Glomerular endothelial cell (primary cell): ENCODE measurements around the gene SLC26A2. TPM values are rescaled to one million over a fixed set of nuclear protein-coding genes. Genes with fewer than 3 reads are reported as not detected.

Experiments
- DNase-seq: peaks from one replicate; pipeline ENCODE4 v3.0.0-alpha.2; 2011; ENCODE audit warnings: low read depth, low spot score; ENCODE audit errors: extremely low read depth
- total RNA-seq: library from RNA; depleted of rRNA; stranded (reverse); fragments of >200 nt; gene quantifications from 2 replicates; pipeline ENCODE4 v1.2.3, GENCODE V29; 2015

Gene SLC26A2
- total RNA-seq, 1 donor from 2014 or later, result 20.8 TPM

DNA sequence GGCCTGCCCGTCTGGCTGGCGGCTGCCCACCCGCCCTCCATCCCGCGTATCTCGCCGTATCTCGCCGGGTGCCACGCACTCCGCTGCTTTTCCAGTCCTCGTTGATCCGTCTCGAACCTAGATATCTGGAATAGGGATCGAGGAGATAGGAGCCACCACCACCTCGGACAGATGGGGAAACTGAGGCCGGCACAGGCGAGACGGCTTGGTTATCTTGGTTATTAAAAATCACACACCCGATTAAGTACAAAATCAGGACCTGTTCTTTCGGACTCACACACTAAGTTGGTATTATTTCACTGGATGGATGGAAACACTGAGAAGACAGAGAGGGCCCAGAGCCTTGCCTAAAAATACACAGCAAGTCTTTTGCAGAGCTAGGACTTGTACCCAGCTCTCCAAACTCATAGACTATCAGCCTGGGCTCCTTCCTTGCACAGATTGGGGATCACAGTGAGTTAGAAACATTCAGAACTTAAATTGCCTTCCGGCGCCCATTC is 678 bp downstream of the SLC26A2 start:
- DNase-seq, result no peak

DNA sequence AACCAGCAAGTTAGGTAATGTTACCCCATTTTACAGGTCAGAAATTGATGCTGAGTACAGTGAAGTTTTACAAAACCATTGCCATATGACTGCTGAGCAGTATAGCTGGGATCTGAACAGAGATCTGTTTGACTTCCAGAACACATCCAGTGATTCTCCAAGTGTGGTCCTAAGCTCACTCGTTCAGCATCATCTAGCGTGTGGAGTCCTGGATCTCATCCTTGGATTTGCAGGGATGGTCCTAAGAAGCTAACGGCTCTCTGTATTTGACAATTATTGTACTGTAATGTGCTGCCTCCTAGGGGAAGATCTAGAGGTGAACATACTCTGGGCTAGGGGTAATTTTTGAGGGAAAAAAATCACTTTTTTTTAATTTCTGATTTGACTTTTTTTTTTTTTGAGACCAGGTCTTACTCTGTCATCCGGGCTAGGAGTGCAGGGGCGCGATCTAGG is 1.4 kb downstream of the SLC26A2 start:
- DNase-seq, result no peak

DNA sequence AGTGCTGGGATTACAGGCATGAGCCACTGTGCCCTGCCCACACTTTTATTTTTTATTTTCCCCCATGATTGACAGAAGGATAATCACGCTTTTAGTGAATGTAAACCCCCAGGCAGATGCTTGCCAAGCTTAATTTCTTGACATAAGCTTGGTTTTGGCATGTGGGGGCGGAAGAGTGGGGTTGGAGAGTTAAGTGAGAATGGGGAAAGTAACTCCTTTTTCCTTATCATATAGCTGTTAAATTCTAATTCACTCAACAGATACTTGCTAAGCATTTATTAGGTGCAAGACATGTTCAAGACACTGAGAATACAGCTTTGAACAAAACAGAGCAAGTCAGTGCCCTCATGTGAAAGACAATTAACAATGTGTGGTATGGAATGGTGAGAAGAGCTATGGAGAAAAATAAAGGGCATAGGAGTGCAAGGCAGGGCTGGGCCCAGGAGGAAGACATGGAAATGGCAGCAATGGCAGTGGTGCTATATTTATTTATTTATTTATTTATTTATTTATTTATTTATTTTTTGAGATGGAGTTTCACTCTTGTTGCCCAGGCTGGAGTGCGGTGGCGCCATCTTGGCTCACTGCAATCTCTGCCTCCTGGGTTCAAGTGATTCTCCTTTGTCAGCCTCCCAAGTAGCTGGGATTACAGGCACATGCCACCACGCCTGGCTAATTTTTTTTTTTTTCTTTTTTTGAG is 2.2 kb downstream of the SLC26A2 start:
- no peak for DNase-seq

DNA sequence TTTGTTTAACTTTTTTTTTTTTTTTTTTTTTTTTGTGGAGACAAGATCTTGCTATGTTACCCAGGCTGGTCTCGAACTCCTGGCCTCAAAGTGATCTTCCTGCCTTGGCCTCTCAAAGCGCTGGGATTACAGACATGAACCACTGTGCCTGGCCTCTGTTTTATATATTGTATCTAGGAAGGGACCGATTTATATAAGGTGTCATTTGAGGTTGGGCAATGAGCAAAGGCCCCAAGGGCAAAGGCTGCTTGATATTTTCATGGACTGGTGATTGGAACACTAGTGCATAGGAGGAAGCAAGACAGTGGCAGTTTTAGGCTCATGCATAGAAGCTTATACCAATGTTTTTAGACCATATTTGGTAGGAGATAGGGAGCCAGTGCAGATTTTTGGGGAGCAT is 3.2 kb downstream of the SLC26A2 start:
- DNase-seq, result no peak

DNA sequence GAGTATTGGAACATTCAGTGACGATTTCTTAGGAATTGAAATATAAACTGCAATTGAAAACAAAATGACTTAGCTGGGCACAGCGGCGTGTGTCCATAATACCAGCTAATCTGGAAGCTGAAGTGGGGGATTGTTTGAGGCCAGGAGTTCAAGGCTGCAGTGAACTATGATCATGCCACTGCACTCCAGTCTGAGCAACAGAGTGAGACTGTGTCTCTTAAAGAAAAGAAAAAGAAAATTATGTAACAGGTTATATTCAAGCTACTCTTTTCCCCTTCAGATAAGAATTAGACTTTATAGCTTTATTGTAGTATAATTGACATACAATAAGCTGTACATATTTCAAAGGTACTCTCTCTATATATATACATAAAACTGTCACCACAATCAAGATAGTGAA is 6.4 kb downstream of the SLC26A2 start:
- DNase-seq, result no peak

DNA sequence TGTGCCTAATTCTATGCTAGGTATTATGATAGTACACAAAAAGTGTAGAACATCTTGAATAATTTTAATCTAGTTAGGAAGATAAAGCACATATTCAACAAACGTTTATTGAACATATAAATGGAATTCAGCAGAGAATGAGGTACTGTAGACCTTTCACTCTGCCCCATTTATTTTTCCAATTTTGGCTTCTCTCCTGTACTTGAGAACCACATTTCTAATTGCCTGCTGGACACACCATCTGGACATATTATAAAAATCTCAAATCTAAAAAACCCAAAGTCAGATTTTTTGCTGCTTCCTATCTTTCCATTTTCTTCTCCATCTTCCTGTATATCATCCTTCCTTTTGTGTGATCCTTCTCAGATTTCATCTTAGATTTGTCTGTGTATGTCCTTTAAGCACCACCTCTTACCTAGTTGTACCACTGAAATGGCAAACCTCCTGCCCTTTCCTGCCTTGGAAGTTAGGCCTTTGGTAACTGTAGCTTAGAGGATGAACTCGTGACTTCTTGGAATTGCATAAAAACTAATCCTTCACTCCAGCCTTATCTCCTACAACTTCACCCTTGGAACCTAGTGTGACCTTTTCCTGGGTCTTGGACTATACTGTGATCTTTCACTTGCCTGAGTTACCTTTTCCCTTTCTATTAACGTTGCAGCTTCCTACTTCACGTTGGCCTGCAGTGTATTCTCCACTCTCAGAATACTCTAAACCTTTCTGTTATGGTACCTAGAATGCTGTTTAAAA is 8.8 kb downstream of the SLC26A2 start:
- DNase-seq, result no peak

DNA sequence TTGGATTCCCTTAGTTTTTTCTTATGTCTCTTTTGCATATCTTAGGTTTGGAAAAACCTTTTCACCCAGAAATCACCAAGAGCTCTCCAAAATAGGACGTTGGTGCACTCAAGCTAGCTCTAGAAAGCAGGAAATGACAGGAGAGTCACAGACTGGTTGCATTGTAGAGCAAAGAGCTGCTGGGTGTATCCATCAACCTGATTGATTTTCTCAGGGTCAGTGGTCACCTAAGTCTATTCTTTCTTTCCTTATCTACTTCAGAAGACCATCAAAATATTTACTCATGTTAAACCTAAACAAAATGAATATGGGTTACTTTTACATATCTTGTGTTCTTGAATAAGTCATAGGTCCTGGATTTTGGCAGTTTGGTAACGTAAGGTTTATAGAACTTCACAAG is 14.9 kb downstream of the SLC26A2 start:
- DNase-seq, result no peak

DNA sequence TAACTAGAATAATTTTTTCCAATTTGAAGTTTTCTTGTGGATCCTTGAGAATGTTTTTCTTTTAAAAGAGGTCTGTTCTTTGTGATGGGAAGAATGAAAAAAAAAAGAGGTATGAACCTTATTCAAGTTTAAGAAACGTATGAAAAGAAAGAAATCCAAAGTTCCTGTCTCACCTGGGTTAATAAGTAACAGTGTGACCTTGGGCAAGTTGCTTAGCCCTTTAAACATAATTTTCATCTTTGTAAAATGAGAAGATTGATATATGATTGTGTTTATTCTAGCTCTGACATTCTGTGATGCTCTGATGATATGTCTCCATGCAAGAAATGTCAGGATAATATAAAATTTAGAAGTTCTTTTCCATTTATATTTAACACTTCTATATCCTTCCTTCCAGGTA is 19.3 kb downstream of the SLC26A2 start:
- DNase-seq, result no peak

DNA sequence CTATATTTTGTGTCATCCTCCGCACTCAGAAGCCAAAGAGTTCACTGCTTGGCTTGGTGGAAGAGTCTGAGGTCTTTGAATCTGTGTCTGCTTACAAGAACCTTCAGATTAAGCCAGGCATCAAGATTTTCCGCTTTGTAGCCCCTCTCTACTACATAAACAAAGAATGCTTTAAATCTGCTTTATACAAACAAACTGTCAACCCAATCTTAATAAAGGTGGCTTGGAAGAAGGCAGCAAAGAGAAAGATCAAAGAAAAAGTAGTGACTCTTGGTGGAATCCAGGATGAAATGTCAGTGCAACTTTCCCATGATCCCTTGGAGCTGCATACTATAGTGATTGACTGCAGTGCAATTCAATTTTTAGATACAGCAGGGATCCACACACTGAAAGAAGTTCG is 20.6 kb downstream of the SLC26A2 start:
- DNase-seq, result no peak

DNA sequence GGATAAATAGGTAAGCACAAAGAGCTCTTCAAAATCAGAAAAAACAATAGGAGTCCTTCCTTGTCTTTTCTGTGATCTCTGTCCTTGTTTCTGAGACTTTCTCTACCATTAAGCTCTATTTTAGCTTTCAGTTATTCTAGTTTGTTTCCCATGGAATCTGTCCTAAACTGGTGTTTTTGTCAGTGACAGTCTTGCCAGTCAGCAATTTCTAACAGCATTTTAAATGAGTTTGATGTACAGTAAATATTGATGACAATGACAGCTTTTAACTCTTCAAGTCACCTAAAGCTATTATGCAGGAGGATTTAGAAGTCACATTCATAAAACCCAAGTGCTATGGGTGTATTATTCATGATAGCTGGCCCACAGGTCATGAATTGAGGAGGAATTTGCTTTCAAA is 21.9 kb downstream of the SLC26A2 start:
- no peak for DNase-seq

DNA sequence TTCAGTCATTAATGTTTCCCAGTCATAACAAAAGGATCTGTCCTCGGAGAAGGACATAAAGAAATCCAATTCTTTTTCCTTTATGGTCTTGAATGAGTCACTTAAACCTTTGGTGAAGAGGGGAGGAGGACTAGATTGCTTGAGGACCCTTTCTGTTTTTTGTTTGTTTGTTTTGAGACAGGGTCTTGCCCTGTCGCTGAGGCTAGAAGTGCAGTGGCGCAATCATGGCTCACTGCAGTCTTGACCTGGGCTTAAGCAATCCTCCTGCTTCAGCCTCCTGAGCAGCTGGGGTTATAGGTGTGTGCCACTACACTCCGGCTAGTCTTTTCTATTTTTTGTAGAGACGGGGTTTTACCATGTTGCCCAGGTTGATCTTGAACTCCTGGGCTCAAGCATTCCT is 27.6 kb downstream of the SLC26A2 start:
- no peak for DNase-seq

DNA sequence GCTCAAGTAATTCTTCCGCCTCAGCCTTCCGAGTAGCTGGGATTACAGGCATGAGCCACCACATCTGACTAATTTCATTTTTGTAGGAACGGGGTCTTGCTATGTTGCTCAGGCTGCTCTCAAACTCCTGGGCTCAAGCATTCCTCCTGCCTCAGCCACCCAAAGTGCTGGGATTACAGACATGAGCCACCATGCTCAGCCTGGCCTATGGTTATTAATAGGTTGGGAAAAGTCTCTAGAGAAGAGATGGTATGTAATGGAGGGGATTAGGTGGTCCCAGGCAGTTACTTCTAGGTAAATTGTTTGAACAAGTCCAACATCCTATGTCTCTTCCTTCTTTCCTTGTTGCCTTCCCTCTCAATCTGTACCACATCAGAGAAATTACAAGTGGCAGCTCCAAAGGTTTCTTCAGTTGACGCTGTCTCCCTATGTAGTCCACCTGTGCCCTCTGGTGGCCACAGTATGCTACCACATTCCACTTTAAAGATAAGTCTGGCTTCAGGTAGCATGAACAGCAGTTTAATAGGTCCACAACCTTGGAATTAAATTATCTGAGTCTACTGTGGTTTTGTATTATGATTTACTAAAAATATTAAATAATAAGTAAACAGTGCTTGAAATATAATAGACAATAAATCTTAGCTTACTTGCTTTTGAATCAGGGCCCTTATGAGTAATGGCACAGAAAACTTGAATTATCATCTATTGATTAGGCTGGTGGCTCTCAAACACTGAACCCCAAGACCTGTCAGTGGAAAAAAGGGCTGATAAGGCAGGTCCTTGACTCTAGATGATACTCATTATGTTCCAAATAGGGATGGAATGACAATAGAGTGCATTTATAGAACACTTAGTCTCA is 30.2 kb downstream of the SLC26A2 start:
- DNase-seq, result no peak

DNA sequence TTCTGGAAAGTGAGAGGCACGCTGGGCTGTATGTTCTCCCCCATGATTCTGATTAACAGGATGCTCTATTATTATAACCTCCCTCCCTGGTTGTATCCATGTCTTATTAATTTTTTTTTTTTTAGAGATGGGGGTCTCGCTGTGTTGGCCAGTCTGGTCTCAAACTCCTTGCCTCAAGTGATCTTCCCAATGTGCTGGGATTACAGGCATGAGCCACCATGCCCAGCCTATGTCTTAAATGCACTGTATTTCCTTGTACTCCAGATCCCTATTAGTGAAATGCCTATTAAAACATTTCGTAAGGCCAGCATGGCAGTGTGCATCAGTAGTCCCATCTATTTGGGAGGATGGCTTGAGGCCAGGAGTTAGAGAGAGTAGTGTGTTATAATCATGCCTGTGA is 32.9 kb downstream of the SLC26A2 start:
- no peak for DNase-seq

DNA sequence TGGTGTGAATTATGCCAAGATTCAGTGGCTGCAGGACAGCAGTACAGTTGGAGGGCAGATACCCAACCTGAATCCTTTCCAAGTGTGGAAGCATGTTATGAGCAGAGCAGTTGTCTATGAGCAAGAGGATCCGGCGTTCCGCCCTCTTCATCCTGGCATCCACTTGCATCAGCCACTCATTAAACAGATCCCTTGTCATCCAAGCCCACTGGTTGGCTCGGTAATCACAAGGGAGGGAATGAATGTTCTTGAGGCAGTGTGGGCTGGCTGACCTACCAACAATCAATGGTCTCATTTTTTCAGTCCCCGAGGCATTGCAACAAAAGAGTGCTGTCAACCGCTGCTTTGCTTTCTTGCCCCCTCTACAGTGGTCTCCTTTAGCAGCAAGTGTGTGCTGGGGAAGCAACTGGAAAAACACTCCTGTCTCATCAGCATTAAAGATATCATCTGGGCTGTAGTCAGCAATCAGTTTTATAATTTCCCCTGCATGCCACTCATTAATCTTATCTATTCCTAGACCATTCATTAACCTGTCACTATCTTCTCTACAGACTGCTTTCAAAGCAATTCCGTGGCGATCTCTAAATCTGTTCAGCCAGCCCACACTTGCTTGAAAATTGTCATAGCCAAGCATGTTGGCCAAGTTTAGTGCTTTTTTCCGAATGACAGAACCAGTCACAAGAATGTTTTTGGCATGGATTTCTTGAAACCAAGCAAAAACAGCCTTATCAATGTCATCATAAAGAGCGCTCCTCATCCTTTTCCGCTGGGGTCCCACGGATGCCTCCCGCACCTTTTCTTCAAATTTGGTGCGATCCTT is 35.0 kb downstream of the SLC26A2 start:
- DNase-seq, result no peak

DNA sequence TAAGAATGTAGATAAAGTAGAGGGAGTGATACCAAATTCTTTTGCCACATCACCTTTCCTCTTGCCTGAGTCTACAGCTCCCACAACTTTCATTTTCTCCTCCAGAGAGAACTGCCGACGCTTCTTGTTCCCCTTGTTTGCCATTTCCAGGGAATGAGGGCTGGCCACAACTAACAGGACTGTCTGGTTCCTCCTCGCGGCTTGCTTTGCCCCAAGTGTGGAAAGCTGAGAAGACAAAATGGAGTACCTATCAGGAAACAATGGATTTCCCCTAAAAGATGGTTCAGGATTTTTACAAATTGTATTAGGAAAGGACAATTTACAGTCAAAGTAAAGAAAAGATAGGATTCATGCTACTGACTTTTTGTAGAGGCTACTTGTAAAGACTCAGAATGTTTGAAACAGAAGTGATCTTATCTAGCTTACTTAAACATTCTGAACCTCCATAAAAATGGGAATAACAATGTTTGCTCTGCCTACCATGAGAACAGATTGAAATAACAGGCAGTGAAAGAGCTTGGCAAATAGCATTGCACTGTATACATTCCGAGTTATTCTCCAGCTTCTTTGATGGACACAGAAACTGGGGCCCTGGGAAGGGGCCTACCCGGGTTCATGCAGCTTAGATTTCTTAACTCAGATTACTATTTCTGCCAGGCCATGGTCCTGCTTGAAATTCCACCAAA is 35.8 kb downstream of the SLC26A2 start:
- no peak for DNase-seq

DNA sequence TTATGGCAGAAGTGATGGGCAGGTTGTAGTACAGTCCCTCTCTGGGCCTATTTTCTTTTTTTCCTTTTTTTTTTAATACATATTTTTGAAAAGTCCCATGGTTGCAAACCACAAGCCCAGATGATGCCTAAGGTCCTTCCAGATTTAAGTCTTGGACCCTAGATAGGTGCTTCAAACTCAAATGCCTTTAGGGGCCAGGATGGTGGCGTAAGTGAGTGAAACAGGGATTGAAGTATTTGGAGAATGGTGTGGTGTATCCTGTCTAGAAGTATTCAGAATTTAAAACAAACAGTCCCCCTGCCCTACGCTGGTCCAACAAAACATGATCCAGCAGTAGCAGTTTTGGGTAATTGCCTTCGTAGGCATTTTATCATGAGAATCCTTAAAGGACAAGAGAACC is 37.7 kb downstream of the SLC26A2 start:
- DNase-seq, result no peak

DNA sequence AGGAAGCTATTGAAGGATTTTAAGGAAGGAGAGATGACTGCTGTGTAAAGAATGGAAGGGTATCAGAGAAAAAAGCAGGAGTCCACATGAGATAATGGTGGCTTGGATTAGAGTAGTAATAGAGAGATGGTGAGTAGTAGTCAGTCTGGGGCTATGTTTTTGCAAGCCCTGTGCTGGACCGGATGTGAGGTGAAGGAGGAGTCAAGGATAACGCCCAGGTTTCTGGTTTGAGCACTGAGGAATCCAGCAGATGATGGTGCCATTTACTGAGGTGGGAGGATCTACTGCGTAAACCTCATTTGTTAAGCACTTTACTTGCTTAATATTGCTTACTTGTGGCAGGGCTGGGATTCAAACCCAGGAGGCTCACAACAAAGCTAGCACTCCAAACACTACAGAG is 38.8 kb downstream of the SLC26A2 start:
- no peak for DNase-seq

DNA sequence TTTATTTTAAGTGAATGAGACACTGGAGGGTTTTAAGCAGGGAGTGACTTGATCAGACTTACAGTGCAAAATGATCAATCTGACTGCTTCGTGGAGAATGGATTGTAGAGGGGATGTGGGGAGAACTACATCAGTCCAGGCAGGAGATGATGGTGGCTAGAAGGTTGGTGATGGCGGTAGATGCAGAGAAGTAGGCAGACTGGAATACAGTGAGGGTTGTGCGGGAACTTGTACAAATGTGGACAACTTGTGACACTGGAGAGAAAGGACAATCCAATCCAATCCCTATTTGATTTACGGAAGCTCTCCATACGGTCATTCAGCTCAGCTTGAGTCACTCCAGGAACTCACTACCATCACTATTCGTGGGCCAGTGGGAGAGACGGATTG is 39.3 kb downstream of the SLC26A2 start:
- DNase-seq, result no peak

DNA sequence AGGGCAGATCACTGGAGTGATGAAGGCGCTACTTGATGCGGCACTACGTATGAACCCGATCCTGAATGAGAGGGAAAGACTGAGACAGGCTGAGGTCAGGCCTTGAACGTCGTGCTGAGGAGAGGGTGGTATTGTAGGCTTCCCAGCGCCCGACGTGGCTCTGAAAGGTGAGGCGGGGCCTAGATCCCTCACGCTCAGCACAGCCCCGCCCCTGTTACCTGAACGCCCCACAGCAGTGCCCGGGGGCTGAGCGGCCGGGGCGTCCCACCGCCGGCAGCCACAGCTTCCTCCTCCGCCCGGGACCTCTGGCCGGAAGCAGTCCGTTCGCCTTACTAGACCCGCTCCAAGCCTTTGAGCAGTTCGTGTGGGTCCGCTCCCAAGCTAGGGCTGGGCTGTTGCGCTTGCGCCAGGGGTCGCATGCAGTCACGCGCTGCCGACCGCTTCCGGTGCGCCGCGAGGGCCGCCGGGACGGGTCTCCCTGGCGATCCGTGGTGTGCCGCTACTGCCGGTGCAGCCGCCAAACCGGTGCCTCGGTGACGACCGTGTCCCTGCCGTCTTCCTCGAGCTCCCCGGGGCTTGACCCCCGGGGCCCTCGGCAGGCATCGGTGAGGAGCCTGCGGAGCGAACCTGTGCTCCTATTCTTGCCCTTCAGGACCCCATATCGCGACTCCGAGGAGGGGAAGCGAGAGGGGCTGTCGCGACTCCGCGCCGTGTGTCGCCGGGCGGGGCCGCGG is 39.9 kb downstream of the SLC26A2 start, which contains the start of the genes HMGXB3 and TIGD6:
Gene HMGXB3 (plus strand): TSS at position 484 of the 734 bp plus-strand sequence. CDS start 4,114 bp downstream, outside the sequence.
Gene TIGD6 (minus strand): TSS at position 399 of the 734 bp plus-strand sequence. CDS start 4,306 bp downstream, outside the sequence.
- no peak for DNase-seq
